Upper lobe of left lung (tissue), 4 donors: ENCODE results near the gene ATRNL1.

ENCODE experiments used
- CTCF ChIP-seq, 6 experiments: fragments of 450-650 bp in 4 of 6; fragments of 200-600 bp in 2 of 6; sonication (generic) in 2 of 6; IDR thresholded peaks; one replicate each; pipeline ENCODE4 v1.5.1; 2016 to 2019; ENCODE audit warnings: antibody characterized with exemption in 6 of 6
- POLR2A ChIP-seq, 4 donors: fragments of 450-650 bp; IDR thresholded peaks; one replicate each; pipeline ENCODE4 v1.5.1; 2016 to 2017; ENCODE audit warnings: antibody characterized with exemption in 4 of 4, mild to moderate bottlenecking in 2 of 4
- POLR2AphosphoS5 ChIP-seq, 2 donors: sonication (generic); formaldehyde crosslinking; IDR thresholded peaks; one replicate each; pipeline ENCODE4 v1.5.1; 2017; ENCODE audit warnings: antibody characterized with exemption in 2 of 2

- TF ChIP-seq POLR2A (IDR thresholded peaks at IDR 0.05) (no peak), CTCF (IDR thresholded peaks at IDR 0.05) (no peak), POLR2AphosphoS5 (IDR thresholded peaks at IDR 0.05) (no peak)
Observed at GRCh38 chr10:115045499-115045898, 47.7 kb upstream of the ATRNL1 start.
